GM20431 (cell line): ENCODE measurements around the gene PIGX.

Experiments used
- in situ Hi-C: fragments of 300-500 bp; cut with MseI, MboI; formaldehyde crosslinking; loops from one replicate; pipeline ENCODE4 v1.15.0; 2020; ENCODE audit warnings: low sequenced_read_pairs; ENCODE audit not compliant: unreplicated experiment

The PIGX gene

GRCh38 chr3:196711838-196712513 lies at the start of gene PIGX, which contains the start of gene CEP19:
Gene PIGX, plus strand, starts transcription at chr3:196712377.
Gene CEP19, minus strand, starts transcription at chr3:196712250. Its CDS starts 3,593 bp downstream, at chr3:196708657.
- in situ Hi-C loops: no loop called here

GRCh38 chr3:196662711-196663571 lies 49.2 kb upstream of the PIGX start:
- in situ Hi-C loops: no loop called here

- in situ Hi-C loops: no loop called here
These were observed 45.9 kb upstream of the PIGX start for GRCh38 chr3:196666001-196666867.

- in situ Hi-C loops: no loop called here
These were observed 44.9 kb upstream of the PIGX start for GRCh38 chr3:196667056-196667825.

GRCh38 chr3:196670339-196670738 lies 41.8 kb upstream of the PIGX start:
- in situ Hi-C loops: no loop called here

- in situ Hi-C loops: no loop called here
These were observed 38.5 kb upstream of the PIGX start for GRCh38 chr3:196673632-196674031.

- in situ Hi-C loops: no loop called here
These were observed 34.8 kb upstream of the PIGX start for GRCh38 chr3:196677353-196677752.

GRCh38 chr3:196677931-196678330 lies 34.2 kb upstream of the PIGX start:
- in situ Hi-C loops: no loop called here

- in situ Hi-C loops: loop anchor here (5.0 kb wide), 1 partner anchor 72 kb away; no protein-coding TSS in a partner anchor
These were observed 27.4 kb upstream of the PIGX start for GRCh38 chr3:196684548-196685407.

GRCh38 chr3:196686436-196686835 lies 25.7 kb upstream of the PIGX start:
- in situ Hi-C loops: loop anchor here (5.0 kb wide), 1 partner anchor 74 kb away; no protein-coding TSS in a partner anchor

GRCh38 chr3:196688349-196688748 lies 23.8 kb upstream of the PIGX start:
- in situ Hi-C loops: loop anchor here (5.0 kb wide), 1 partner anchor 76 kb away; no protein-coding TSS in a partner anchor

- in situ Hi-C loops: loop anchor here (5.0 kb wide), 1 partner anchor 78 kb away; no protein-coding TSS in a partner anchor
These were observed 22.1 kb upstream of the PIGX start for GRCh38 chr3:196689941-196690660.

GRCh38 chr3:196691386-196691785 lies 20.8 kb upstream of the PIGX start:
- in situ Hi-C loops: no loop called here

GRCh38 chr3:196694202-196694638 lies 18.0 kb upstream of the PIGX start:
- in situ Hi-C loops: no loop called here

GRCh38 chr3:196694941-196695848 lies 17.0 kb upstream of the PIGX start:
- in situ Hi-C loops: no loop called here

GRCh38 chr3:196695849-196696226 lies 16.3 kb upstream of the PIGX start:
- in situ Hi-C loops: no loop called here

- in situ Hi-C loops: no loop called here
These were observed 14.9 kb upstream of the PIGX start for GRCh38 chr3:196697270-196697669.
